Endothelial cell of umbilical vein (primary cell): ENCODE results near the gene LYZL1.

Experiments
- EZH2 ChIP-seq: IDR thresholded peaks from 2 replicates; pipeline ENCODE4 v1.6.1; 2012; ENCODE audit warnings: borderline replicate concordance, low read depth, mild to moderate bottlenecking, moderate library complexity, low read length, inconsistent platforms; ENCODE audit not compliant: severe bottlenecking
- JUN ChIP-seq: IDR thresholded peaks from 2 replicates; pipeline ENCODE4 v1.6.1; 2011; ENCODE audit warnings: borderline replicate concordance, low read depth; ENCODE audit not compliant: insufficient read length, insufficient read depth
- MYC ChIP-seq: IDR thresholded peaks from one replicate; pipeline ENCODE4 v1.6.1; 2011; ENCODE audit warnings: mild to moderate bottlenecking, low read depth, low read length
- POLR2A ChIP-seq: IDR thresholded peaks from 2 replicates; pipeline ENCODE4 v1.6.1; 2012; ENCODE audit warnings: low read depth, mild to moderate bottlenecking, control low read depth, low read length
- POLR2AphosphoS5 ChIP-seq: IDR thresholded peaks from 2 replicates; pipeline ENCODE4 v1.6.1; 2012; ENCODE audit warnings: low read depth, mild to moderate bottlenecking, control low read depth, low read length, moderate library complexity; ENCODE audit not compliant: insufficient read depth
- TF ChIP-seq, protein P1 (sequence below), 2 donors: IDR thresholded peaks; 1 replicate in 1 of 2; 2 replicates in 1 of 2; pipeline ENCODE4 v1.5.1; 2011; ENCODE audit warnings: low read length in 2 of 2, mild to moderate bottlenecking in 2 of 2, moderate library complexity in 2 of 2, control low read depth in 1 of 2, inconsistent platforms in 1 of 2, low read depth in 1 of 2; ENCODE audit not compliant: insufficient read depth in 1 of 2; ENCODE audit errors: extremely low read depth in 1 of 2
- TF ChIP-seq, protein P2 (sequence below): IDR thresholded peaks from 2 replicates; pipeline ENCODE4 v1.6.1; 2011; ENCODE audit not compliant: insufficient read depth, insufficient read length

DNA sequence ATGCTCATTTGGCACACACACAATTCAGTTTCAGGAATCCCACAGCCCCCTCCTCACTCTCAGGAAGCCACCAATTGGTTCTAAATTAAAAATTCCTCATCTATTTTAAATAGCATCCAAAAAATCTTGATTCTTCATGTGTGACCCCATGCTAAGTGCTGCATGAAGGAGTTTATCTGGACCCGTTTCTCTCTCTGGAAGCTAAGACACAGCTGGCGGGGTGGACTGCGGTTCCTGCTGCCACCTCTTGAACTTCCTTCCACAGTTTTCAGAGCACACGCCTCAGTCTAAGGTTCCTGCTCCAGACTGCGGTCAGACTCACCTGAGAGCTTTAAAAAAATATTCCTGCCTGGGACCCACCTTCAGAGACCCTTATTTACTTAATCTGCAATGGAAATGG, 34.5 kb downstream of the LYZL1 start:
- TF ChIP-seq, protein P1, sequence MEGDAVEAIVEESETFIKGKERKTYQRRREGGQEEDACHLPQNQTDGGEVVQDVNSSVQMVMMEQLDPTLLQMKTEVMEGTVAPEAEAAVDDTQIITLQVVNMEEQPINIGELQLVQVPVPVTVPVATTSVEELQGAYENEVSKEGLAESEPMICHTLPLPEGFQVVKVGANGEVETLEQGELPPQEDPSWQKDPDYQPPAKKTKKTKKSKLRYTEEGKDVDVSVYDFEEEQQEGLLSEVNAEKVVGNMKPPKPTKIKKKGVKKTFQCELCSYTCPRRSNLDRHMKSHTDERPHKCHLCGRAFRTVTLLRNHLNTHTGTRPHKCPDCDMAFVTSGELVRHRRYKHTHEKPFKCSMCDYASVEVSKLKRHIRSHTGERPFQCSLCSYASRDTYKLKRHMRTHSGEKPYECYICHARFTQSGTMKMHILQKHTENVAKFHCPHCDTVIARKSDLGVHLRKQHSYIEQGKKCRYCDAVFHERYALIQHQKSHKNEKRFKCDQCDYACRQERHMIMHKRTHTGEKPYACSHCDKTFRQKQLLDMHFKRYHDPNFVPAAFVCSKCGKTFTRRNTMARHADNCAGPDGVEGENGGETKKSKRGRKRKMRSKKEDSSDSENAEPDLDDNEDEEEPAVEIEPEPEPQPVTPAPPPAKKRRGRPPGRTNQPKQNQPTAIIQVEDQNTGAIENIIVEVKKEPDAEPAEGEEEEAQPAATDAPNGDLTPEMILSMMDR (IDR thresholded peaks at IDR 0.05; ENCODE audit: extremely low read depth in 1 of 2, insufficient read depth in 1 of 2, low read depth in 1 of 2, low read length in 2 of 2) = no peak
- TF ChIP-seq POLR2AphosphoS5 (no peak), EZH2 (no peak), MYC (no peak), POLR2A (no peak), JUN (no peak)
- TF ChIP-seq, protein P2, sequence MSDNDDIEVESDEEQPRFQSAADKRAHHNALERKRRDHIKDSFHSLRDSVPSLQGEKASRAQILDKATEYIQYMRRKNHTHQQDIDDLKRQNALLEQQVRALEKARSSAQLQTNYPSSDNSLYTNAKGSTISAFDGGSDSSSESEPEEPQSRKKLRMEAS = no peak
